Measurements from ENCODE around the gene LIN7A.

LIN7A gene, protein sequence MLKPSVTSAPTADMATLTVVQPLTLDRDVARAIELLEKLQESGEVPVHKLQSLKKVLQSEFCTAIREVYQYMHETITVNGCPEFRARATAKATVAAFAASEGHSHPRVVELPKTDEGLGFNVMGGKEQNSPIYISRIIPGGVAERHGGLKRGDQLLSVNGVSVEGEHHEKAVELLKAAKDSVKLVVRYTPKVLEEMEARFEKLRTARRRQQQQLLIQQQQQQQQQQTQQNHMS

DNA sequence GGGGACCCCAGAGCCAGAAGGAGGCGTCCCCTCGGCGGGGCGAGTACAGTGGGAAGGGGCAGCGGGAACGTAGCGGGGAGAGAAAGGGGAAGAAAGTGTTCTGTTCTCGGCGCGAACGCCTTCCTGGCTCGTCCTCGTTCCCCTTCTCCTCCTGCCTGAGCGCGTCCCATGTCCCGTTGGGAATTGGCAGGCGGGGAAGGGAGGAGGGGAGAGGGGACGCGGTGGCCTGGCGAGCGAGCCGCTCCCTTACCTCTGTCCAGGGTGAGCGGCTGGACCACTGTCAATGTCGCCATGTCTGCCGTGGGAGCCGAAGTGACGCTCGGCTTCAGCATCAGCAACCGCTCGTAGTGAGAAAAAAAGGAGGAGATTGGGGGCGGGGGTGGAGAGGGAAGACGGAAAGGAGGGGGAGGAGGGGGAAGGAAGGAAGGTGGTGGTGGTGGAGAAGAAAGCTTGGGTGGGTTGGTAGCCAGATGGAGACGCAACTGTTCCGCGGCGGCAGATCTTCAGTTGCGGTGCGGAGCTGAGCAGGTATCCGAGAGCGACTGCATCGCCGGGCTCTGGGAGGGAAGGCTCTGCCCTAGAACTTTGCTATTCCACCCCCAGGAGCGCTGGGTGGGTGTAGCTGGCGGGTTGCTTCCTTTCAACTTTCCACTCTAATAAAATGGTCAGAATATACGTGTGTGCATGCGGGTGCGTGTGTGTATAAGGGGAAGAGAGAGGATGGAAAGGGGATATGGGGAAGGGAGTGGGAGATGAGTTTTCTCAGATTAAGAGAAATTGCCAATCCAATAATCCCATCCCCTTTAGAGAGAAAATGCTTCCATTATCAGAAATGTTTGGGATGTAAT is at the start of gene LIN7A:
TSS of gene LIN7A (minus strand) at position 544 of the 848 bp plus-strand sequence. CDS start at position 332, 212 bp downstream.
- no peak for DNase-seq

DNA sequence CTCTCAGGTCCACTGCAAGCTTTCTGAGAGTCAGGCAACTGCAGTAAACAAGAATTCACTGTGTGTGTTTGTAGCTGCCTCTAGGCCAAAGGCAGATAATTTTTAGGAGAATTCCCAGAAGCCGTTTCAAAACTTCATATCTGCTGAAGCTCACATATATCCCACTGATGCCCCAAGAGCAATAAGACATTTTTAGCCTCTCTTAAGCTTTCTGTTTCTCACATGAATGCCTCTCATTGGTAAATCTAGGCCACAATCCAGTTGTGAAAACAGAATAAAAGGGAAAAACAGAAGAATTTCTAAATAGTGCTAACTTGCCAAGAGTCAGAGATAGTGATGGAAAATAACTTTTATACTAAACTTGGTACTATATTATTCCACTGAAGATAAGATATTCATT is 48.5 kb upstream of the LIN7A start:
- DNase-seq = no peak

DNA sequence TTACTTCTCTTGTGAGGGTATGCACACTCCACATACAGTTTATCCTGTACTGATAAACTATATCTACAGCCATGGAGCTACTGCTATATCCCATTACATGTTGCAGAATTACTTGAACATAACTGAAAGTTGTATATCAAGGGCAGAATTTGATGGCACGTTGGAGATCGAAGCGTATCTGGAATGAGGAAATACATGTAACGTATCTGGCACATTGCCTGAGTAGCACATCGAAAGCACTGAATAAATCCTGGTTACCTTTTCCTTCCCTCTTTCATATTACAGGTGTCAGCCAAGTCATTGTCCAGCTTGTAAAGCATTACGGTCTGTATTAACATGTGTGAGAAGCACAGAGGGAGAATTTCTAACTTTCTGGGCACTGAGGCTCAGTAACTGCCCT is 42.1 kb upstream of the LIN7A start:
- no peak for DNase-seq

GRCh38 chr12:80979251-80979650 is 41.5 kb upstream of the LIN7A start:
- DNase-seq = no peak

DNA sequence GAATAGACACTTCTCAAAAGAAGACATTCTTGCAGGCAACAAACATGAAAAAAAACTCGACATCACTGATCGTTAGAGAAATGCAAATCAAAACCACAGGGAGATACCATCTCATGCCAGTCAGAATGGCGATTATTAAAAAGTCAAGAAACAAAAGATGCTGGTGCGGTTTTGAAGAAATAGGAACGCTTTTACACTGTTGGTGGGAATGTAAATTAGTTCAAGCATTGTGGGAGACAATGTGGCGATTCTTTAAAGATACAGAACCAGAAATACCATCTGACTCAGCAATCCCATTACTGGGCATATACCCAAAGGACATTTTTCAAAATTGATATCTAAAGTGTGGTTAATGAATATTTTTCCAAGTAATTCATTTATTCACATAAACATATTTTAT is 39.6 kb upstream of the LIN7A start:
- no peak for DNase-seq

GRCh38 chr12:80968326-80968725 is 30.6 kb upstream of the LIN7A start:
- no peak for DNase-seq

GRCh38 chr12:80967565-80967964 is 29.8 kb upstream of the LIN7A start:
- DNase-seq = no peak

GRCh38 chr12:80966001-80966400 is 28.3 kb upstream of the LIN7A start:
- no peak for DNase-seq

- DNase-seq = no peak
Measured at GRCh38 chr12:80958162-80958561, 20.4 kb upstream of the LIN7A start.

DNA sequence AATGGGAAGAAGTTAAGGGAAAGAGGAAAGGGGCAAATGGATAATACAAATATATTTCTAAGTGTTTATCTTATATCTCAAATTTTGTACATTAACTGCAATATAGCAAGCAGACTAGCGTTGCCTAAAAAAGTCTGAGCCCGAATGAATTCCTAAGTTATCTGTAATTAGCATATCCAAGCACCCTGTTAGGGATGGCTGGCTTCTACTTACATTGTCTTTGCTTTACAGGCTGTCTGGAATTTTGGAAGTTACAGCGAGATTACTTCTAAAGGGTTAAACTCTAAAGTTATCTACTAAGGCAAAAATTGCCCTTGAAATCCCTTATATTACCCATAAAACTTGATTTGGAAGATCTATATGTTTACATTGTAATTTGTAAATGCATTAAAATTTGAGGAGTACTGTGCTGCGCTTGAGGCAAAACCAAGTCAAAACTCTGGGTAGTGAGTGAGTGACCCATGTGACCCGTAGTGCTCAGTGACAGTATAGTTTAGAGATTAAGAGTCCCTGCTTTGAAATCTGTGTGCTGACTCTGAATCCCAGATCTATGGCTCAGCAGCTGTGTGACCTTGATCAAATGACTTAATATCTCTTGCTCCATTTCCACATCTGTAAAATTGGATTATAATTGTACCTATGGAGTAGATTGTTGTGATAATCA is 17.3 kb upstream of the LIN7A start:
- no peak for DNase-seq

GRCh38 chr12:80952443-80952842 is 14.7 kb upstream of the LIN7A start:
- no peak for DNase-seq

GRCh38 chr12:80946591-80946990 is 8.9 kb upstream of the LIN7A start:
- no peak for DNase-seq

DNA sequence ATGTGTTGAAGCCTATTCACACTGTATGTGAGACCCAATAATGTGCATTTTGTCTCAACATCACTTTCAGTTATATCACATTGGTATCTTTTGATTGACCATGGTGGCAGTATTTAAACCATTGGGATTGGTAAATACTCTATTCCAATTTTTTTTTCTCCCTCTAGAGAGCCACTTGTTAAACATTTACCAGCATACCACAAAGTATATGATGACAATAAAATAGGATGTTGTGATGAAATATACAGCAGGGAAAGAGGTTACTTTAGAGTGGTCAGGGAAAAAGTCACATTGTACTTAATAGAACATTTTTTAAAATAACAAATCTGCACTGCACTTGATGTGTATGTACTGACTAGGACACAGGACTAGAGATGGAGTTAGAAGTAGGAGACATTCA is 5.6 kb upstream of the LIN7A start:
- no peak for DNase-seq

DNA sequence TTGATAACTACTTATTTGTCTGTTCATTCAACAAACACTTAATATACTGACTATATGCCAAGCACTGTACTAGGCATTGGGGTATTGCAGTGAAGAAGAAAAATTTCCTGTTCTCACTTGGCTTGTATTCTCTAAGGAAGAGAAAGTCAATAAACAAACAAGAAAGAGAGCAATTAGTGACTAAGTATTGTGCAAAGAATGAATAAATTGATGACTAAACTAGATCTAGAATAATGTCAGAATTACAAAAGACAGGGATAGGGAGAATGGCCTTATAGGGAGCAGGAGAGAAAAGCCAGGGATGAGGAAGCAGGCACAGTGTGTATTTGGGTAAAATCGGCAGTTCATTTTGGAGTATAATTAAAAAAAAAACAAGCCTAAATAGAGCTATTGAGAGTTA is 4.2 kb upstream of the LIN7A start:
- no peak for DNase-seq

DNA sequence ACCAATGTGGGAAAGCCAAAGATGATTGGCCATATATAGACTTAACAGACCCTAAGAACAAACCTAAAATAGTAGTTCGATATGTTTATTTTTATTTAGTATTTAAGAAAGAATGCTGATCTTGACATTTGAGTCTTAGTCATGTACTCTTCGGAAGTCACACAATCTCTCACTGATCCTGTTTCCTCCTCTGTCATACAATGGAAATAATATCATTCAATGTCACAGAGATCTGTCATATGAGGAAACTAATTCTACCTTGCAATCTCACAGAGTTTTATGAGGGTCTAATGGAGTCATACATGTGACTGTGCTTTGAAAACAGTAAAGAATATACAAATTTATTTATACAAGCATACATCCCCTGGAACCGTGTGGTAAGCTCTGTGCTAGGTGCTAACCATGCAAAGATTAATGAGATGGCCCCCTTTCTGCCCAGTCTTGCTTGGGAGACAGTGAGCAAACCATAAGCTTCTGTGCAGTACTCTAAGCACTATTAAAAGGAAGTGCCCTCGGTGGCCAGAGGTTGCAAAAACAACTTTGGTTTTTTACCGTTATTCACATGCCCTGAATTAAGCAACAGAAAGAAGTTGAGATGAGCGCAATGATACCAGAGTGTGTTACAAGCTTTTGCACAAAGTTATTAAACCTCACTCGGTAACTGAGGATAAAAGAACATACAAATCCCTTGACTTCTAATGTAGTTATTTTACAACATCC is 1.7 kb upstream of the LIN7A start:
- no peak for DNase-seq

DNA sequence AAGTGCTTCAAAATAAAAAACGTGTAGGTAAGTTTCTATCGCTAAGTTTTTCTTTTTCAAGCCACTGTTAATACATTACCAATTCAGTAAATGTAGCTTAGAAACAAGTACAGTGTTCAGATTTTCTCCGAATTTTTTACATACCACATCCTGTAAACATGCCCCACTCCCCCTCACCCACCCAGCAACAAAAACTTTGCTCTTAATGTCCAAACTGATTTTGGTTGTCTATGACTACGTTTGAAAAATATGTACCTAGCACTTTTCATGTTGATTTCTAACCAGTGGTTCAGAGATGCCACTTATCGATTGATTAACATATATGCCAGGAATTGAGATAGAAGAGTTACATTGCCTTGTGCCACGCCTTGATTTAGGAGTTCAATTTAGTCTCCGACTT is 663 bp upstream of the LIN7A start:
- no peak for DNase-seq

GRCh38 chr12:80936642-80937390 is 918 bp downstream of the LIN7A start:
- DNase-seq = no peak

- DNase-seq = no peak
Measured at GRCh38 chr12:80936353-80936641, 1.4 kb downstream of the LIN7A start.

- DNase-seq = no peak
Measured at GRCh38 chr12:80935111-80935510, 2.6 kb downstream of the LIN7A start.

DNA sequence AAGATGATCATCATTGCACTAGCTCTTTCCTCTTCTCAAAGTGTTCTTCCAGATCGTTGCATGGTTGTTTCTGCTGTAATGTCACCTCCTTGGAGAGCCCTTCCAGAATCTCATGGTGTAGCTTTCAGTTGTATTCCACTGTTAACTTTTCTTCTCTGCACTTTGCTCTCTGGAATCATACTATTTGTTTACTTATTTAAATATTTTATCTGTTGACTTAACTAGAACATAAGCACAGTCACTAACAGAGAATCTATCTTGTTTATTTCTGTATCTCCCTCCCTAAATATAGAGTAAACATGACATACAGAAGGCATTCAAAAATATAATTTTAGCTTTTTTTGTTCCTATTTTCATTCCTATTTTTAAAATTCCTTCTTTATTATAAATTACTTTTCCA is 11.8 kb downstream of the LIN7A start:
- DNase-seq = no peak

DNA sequence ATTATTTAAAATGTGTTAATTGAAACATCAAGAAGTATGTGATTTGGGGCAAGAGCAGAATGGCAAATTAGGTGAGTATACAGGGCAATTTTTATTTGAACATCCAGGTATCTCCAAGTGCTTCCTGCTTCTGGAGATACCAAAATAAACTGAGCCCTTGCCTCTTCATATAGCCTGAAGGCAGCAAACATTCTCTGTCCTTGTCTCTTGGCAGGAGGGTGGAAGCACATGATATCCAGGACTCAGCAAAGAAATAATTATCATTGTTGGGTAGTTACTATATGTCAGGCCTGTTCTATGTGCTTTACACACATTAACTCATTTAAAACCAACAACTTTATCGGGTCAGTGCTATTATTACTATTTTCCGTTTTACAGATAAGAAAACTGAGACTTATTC is 12.5 kb downstream of the LIN7A start:
- DNase-seq = no peak

DNA sequence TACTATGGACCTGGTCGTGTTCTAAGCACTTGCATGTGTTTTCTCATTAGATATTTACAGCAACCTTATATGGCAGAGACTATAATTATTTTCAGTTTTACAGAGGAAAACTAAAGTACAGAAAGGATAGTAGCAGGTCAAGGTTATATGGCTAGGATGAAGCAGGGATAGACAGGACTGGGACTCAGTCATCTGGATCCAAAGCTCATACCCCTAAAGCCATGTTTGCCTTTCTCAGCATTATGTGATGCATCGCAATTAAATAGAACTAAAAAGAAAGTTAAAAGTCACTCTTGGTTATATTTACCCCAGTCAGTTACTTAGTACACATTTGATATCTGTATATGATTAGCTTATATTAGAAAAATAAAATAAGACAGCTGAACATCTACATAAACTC is 13.3 kb downstream of the LIN7A start:
- no peak for DNase-seq

DNA sequence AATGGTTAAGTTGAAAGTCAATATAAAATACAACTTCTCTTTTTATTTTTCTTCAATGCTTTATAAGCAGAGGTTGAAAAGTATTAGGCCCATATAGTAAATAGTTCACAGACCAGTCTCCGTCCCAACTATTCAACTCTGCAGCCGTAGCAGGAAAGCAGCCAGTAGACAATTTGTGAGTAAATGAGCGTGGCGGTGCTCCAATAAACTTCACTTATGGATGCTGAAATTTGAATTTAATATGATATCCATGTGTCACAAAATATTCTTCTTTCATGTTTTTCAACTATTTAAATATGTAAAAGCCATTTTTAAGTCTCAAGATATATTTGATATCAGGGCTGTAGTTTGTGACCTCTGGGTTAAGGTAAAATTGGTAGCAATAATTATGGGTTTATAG is 17.7 kb downstream of the LIN7A start:
- no peak for DNase-seq

Data from activated effector memory CD4-positive, alpha-beta T cell treated with Interleukin-2 at 50 U/mL for 16 hours (primary cell).